ENCODE data around the gene TXLNG. TPM values are rescaled to one million over a fixed set of nuclear protein-coding genes. Genes with fewer than 3 reads are reported as not detected.
A peak's percentile ranks its signal among the peaks of the same experiment; 100 is the strongest.
"Not testable (repeated sequence)": the region's sequence is repeated elsewhere in the genome, so short reads cannot be mapped to it uniquely, and the experiment has no call there.

Gene TXLNG
- total RNA-seq: 10 to 100 TPM; 11.9 to 40.4 (median 13.6) TPM

DNA sequence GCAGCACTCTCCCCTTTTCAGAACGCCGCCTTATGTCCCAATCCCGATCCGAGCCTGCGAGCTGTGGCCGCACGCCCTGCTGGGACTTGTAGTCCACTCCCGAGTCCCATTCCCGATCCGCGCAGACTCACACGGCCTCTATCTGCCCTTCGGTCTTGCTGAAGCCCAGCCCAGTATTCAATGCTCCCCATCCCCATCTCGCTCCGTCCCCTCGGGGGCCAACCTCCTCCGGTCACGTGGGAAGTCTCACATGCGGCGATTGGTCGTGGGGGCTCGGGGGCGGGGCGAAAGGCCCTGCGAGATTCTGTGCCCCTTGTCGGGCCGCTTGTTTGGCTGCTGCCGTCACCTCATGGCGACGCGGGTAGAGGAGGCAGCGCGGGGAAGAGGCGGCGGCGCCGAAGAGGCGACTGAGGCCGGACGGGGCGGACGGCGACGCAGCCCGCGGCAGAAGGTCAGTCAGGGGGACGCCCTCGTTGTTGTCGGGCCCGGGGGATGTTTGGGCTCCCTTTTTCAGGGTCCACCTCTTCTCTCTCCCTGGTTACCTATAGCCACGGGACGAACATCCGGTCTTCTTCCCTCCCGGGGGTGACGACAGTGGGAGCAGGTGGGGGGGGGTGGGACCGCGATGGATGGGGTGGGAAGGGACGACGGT is at the start of gene TXLNG:
Gene TXLNG, plus strand, starts transcription at position 328 of the 652 bp plus-strand sequence. Its CDS starts 22 bp downstream, at position 350.
- ATAC-seq (replicated peaks in 6 of 8): peak; percentile 96 to 99 (median 98)
- Histone ChIP-seq H3K4me3 (peak within 1 kb of the TSS; percentile 45 to 94 (median 66)), H3K4me1 (replicated peaks in 1 of 2) (no peaks in the 10 kb centered on the region), H3K27ac (peak within 1 kb of the TSS; percentile 78 to 90)
- WGBS, 10 experiments: 0% methylated on average over 4 to 16 of the region's 59 CpGs; no CpG with 5 or more reads in 8 of the 10 experiments
- in situ Hi-C loops (cut with MboI; ENCODE audit: low pct_unique_long_range_greater_than_20kb in 2 of 9, low sequenced_read_pairs in 9 of 9, unreplicated experiment in 9 of 9): no loop called here

DNA sequence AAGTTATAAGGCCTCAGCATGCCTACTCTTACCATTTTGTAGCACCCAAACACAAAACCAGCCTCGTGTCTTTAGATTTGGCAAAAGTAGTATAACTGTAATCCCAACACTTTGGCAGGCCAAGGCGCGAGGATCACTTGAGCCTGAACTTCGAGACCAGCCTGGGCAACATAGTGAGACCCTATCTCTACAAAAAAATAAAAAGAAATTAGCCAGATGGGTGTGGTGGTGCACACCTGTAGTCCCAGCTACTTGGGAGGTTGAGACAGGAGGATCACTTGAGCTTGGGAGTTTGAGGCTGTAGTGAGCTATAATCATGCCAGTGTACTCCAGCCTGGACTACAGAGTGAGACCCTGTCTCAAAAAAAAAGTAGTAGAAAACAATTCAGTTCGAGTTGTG is 49.2 kb upstream of the TXLNG start:
- 85 to 100% (median 100%) methylated on average over 1 to 4 of the region's 5 CpGs; no CpG with 5 or more reads in 7 of the 10 experiments for WGBS, 10 experiments
- H3K4me1 ChIP-seq (replicated peaks in 1 of 2): no peaks in the 10 kb centered on the region
- ATAC-seq (replicated peaks in 6 of 8): no peak

DNA sequence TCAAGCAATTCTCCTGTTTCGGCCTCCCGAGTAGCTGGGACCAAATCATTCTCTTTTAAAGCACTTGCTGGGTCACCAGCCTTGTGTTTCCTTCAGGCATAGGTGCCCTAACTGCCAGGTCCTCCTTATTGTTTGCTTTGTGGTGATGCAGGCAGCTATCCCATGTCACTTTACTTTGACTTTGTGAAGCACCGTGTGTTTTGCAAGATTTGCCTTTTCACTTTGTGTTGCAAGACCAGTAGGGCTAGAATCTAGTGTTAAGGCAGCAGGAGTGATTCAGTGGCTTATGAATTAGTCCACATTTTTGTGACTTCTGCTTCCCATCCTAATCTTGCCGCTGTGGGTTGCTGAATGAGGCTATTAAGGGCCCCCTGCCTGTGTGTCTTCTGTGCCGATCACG is 46.7 kb upstream of the TXLNG start:
- in situ Hi-C loops (cut with MboI; ENCODE audit: low pct_unique_long_range_greater_than_20kb in 2 of 9, low sequenced_read_pairs in 9 of 9, unreplicated experiment in 9 of 9): no loop called here
- H3K4me1 ChIP-seq (replicated peaks in 1 of 2): no peaks in the 10 kb centered on the region
- WGBS, 10 experiments: 47% methylated on average over 4 of the region's 6 CpGs; no CpG with 5 or more reads in 9 of the 10 experiments
- ATAC-seq (replicated peaks in 6 of 8): no peak
- no peak overlapping the region for H3K4me3 ChIP-seq
- H3K27ac ChIP-seq: no peak overlapping the region

More for the DNA sequence above, 49.2 kb upstream of the TXLNG start:
- in situ Hi-C loops (cut with MboI; ENCODE audit: low pct_unique_long_range_greater_than_20kb in 2 of 9, low sequenced_read_pairs in 9 of 9, unreplicated experiment in 9 of 9): no loop called here
- Histone ChIP-seq H3K4me3 (no peak overlapping the region), H3K27ac (no peak overlapping the region)

DNA sequence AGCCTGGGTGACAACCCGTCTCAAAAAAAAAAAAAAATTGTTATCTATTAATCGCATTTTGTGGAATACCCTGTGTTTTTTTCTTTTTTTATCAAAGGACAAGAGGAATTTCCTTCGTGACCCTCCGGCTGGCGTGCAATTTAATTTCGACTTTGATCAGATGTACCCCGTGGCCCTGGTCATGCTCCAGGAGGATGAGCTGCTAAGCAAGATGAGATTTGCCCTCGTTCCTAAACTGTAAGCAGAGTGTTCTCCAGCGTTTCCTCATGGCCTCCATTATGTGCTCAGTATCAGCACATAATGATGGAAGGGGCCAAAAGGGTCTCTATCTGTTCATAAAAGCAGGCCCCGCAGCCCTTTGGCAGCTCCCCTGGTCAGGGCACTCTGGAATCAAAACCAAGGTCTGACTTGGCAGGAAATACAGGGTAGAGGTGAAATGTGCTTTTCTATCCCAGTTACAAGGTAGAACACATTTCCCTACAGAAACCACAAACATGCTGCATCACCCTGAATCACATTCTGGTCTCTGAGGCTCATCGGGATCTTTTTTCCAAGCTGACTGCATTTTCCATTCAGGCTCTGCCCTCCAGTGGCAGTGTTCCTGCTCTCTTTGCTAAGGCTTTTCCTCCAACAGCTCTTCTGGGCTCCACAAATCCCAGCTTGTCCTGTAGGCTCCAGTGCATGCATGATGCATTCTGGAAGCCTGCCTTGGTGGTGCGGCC is 42.5 kb upstream of the TXLNG start:
- no peak for ATAC-seq (replicated peaks in 6 of 8)
- Histone ChIP-seq H3K4me3 (no peak overlapping the region), H3K27ac (no peak overlapping the region), H3K4me1 (replicated peaks in 1 of 2) (no peaks in the 10 kb centered on the region)
- WGBS, 10 experiments: 91 to 100% (median 99%) methylated on average over 2 to 11 of the region's 12 CpGs; no CpG with 5 or more reads in 7 of the 10 experiments
- in situ Hi-C loops (cut with MboI; ENCODE audit: low pct_unique_long_range_greater_than_20kb in 2 of 9, low sequenced_read_pairs in 9 of 9, unreplicated experiment in 9 of 9): no loop called here

DNA sequence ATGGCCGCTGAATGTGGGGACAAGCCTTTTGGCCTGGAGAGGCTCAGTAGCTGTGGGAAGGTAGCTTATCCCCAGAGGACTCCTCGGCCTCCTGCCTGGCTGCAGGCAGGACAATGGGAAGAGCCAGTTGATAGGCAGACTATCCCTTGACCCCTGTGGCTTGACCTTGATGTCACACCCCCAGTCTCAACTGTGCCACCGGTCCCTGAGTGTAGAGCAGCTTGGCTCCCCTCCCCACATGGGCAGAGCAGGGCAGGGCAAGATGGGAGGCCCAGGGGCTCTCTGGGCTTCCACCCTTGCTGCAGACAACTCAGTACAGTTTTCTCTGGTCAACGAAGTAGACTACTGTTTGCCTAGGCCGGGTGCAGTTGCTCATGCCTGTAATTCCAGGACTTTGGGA is 41.2 kb upstream of the TXLNG start:
- no peak overlapping the region for H3K4me3 ChIP-seq
- in situ Hi-C loops (cut with MboI; ENCODE audit: low pct_unique_long_range_greater_than_20kb in 2 of 9, low sequenced_read_pairs in 9 of 9, unreplicated experiment in 9 of 9): no loop called here
- no peak overlapping the region for H3K27ac ChIP-seq
- 86 to 100% methylated on average over 1 of the region's 5 CpGs; no CpG with 5 or more reads in 8 of the 10 experiments for WGBS, 10 experiments
- H3K4me1 ChIP-seq (replicated peaks in 1 of 2): no peaks in the 10 kb centered on the region
- peak in 1 of 8 experiments; percentile 17 for ATAC-seq (replicated peaks in 6 of 8)

DNA sequence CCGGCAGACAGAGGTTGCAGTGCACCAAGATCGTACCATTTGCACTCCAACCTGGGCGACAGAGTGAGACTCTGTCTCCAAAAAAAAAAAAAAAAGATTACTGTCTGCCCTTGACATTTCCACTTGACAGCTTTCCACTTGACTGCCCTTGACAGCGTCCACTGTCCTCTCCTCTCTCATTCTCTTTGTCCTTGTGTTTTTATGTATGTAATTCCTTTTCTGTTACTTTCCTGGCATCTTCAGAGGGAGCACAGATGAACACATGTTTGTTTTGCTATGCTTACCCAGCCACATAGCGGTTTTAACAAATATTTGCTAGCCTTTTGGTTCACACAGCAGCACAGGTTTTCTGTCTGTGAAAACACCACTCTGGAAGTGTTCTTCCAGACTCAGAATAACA is 40.6 kb upstream of the TXLNG start:
- H3K4me1 ChIP-seq (replicated peaks in 1 of 2): no peaks in the 10 kb centered on the region
- H3K4me3 ChIP-seq: no peak overlapping the region
- peak in 1 of 8 experiments; percentile 74 for ATAC-seq (replicated peaks in 6 of 8)
- H3K27ac ChIP-seq: no peak overlapping the region
- in situ Hi-C loops (cut with MboI; ENCODE audit: low pct_unique_long_range_greater_than_20kb in 2 of 9, low sequenced_read_pairs in 9 of 9, unreplicated experiment in 9 of 9): no loop called here
- WGBS, 10 experiments: 70 to 100% (median 88%) methylated on average over 1 to 5 of the region's 5 CpGs; no CpG with 5 or more reads in 7 of the 10 experiments

DNA sequence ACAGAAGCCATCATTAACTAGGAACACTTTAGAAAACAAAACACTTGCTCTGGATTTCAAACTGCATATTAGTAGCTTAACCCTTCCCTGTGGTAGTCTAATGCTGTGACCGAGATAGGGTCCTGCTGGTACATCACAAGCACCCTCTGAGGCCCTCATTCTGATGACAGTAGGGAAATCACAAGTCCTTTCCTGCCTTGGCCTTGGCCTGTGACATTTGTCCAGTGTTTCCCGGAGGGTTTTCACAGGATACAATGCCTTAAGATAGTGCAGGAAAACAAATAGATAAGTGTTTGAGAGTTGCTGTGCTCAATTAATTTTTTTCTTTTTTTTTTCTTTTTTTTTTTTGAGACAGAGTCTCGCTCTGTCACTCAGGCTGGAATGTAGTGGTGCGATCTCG is 37.8 kb upstream of the TXLNG start:
- no peak overlapping the region for H3K4me3 ChIP-seq
- WGBS, 10 experiments: 100% methylated on average over 1 of the region's 5 CpGs; no CpG with 5 or more reads in 9 of the 10 experiments
- no peaks in the 10 kb centered on the region for H3K4me1 ChIP-seq (replicated peaks in 1 of 2)
- in situ Hi-C loops (cut with MboI; ENCODE audit: low pct_unique_long_range_greater_than_20kb in 2 of 9, low sequenced_read_pairs in 9 of 9, unreplicated experiment in 9 of 9): no loop called here
- ATAC-seq (replicated peaks in 6 of 8): no peak
- H3K27ac ChIP-seq: no peak overlapping the region

DNA sequence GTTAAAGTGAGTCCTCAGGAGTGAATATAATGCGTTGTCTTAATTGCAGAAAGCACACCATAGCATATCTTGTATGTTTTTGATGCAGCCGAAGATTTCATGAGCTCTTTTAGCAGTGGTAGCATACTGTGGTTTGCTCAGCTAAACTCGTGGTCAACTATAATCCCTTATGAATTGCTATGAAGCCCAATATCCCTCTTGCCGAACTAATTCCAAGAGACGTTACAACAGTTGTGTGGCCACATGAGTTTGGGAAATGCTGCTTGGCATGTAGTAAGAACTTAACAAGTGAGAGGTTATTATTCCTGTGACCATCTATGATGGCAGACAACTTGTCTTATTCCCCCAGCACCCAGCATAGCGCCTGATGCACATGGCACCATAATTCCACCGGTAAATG is 36.1 kb upstream of the TXLNG start:
- 100% methylated on average over 1 to 5 of the region's 7 CpGs; no CpG with 5 or more reads in 7 of the 10 experiments for WGBS, 10 experiments
- no peaks in the 10 kb centered on the region for H3K4me1 ChIP-seq (replicated peaks in 1 of 2)
- no peak overlapping the region for H3K27ac ChIP-seq
- no peak for ATAC-seq (replicated peaks in 6 of 8)
- in situ Hi-C loops (cut with MboI; ENCODE audit: low pct_unique_long_range_greater_than_20kb in 2 of 9, low sequenced_read_pairs in 9 of 9, unreplicated experiment in 9 of 9): no loop called here
- no peak overlapping the region for H3K4me3 ChIP-seq

DNA sequence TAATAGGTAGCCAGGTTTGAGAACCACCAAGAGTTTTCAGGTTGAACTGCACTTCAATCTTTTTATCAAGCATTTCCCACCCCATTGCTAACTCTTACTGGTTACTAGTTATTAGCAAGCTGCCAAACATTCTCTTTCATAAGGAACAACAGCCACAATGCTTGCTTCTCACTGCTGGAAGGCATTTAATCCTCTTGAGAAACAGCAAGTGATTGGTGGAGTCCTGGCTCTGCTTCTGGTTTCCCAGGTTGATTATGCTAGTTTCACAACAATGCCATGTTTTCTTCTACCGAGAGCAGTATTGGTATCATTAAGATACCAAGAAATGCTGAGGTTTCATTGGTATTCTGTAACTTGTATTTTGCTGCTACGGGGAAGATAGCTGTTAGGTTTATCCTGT is 32.2 kb upstream of the TXLNG start:
- 80 to 100% (median 96%) methylated on average over 1 to 2 of the region's 2 CpGs; no CpG with 5 or more reads in 6 of the 10 experiments for WGBS, 10 experiments
- Histone ChIP-seq H3K4me3 (no peak overlapping the region), H3K27ac (no peak overlapping the region), H3K4me1 (replicated peaks in 1 of 2) (no peaks in the 10 kb centered on the region)
- in situ Hi-C loops (cut with MboI; ENCODE audit: low pct_unique_long_range_greater_than_20kb in 2 of 9, low sequenced_read_pairs in 9 of 9, unreplicated experiment in 9 of 9): no loop called here
- ATAC-seq (replicated peaks in 6 of 8): no peak

DNA sequence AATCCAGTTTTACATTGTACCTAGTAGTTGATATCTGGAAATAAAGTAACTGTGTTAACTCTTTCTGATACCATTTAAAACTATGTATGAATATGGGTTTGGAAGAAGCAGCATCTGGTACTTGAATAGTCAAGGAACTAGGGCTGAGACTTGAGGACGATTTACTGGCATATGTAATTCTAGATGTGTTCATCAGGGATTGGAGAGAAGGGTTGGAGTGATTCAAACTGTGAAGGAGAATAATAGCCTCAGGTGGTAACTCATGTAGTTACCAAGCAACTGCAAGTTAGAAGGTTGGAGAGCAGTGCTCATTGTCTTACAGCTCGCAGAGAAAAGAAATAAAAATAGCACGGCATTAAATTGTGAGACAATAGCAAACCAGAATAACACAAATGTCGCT is 29.5 kb upstream of the TXLNG start:
- in situ Hi-C loops (cut with MboI; ENCODE audit: low pct_unique_long_range_greater_than_20kb in 2 of 9, low sequenced_read_pairs in 9 of 9, unreplicated experiment in 9 of 9): no loop called here
- no peaks in the 10 kb centered on the region for H3K4me1 ChIP-seq (replicated peaks in 1 of 2)
- no peak overlapping the region for H3K27ac ChIP-seq
- peak in 2 of 8 experiments; percentile 61 to 82 for ATAC-seq (replicated peaks in 6 of 8)
- whole genome bisulfite sequencing, 10 experiments: 80 to 100% (median 87%) methylated on average over 1 to 4 of the region's 4 CpGs; no CpG with 5 or more reads in 6 of the 10 experiments
- H3K4me3 ChIP-seq: no peak overlapping the region

DNA sequence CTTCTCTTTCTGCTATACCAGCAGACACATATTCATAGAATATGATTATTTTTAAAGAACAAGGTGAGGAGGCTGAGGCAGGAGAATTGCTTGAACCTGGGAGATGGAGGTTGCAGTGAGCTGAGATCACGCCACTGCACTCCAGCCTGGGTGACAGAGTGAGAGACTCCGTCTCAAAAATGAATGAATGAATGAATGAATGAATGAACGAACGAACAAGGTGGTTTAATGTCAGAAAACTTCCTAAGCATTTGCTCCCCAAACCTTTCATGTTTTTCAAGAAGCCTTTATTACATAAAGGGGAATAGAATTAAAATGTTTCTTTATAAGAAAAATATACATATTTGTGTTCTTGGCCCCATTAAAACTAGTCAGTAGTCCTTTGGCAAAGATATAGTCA is 24.8 kb upstream of the TXLNG start:
- in situ Hi-C loops (cut with MboI; ENCODE audit: low pct_unique_long_range_greater_than_20kb in 2 of 9, low sequenced_read_pairs in 9 of 9, unreplicated experiment in 9 of 9); H3K4me3 ChIP-seq; ATAC-seq (replicated peaks in 6 of 8); H3K27ac ChIP-seq; H3K4me1 ChIP-seq (replicated peaks in 1 of 2): not testable (repeated sequence)
- 95 to 100% (median 100%) methylated on average over 1 to 4 of the region's 4 CpGs; no CpG with 5 or more reads in 5 of the 10 experiments for WGBS, 10 experiments

DNA sequence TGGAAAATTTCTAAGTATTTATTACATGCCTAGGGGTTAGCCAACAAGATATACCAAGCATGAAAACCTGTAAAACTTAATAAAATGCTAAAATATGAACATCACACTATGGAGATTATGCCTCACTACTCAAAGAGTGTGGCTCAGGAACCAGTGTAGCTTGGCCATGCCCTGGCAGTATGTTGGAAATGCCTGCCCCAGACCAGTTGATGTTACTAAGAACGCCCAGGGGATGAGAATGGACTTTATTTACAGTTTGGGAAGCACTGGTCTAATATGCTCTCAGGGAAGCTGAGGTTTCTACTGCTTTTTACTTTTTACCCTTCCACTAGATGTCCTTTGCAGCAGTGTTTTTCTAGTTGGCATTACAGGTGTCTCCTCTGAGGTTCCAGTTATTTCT is 23.7 kb upstream of the TXLNG start:
- Histone ChIP-seq H3K27ac (no peak overlapping the region), H3K4me1 (replicated peaks in 1 of 2) (peaks cover 0 to 3% of the 10 kb centered on the region in 2 donors), H3K4me3 (no peak overlapping the region)
- 100% methylated on average over 1 of the region's 1 CpG; no CpG with 5 or more reads in 7 of the 10 experiments for WGBS, 10 experiments
- no peak for ATAC-seq (replicated peaks in 6 of 8)
- in situ Hi-C loops (cut with MboI; ENCODE audit: low pct_unique_long_range_greater_than_20kb in 2 of 9, low sequenced_read_pairs in 9 of 9, unreplicated experiment in 9 of 9): no loop called here

DNA sequence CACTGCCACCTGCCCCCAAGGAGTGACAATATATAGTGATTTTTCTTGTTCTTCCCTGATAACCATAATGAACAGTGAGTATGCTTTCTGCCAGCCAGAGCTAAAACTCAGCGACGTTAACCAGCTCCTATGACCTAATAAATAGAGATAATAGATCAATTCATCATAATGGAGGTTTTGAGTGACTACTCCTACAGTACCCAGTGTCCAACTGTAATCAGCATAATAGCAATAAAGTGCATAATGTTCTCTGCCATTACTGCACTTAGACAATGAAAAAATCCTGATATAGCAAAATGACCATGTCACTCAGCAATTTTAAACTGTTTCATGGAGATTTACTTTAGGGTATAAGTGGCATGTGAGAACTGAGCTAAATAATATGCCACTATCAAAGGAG is 20.7 kb upstream of the TXLNG start:
- in situ Hi-C loops (cut with MboI; ENCODE audit: low pct_unique_long_range_greater_than_20kb in 2 of 9, low sequenced_read_pairs in 9 of 9, unreplicated experiment in 9 of 9): no loop called here
- H3K4me3 ChIP-seq: no peak overlapping the region
- ATAC-seq (replicated peaks in 6 of 8): peak in 3 of 8 experiments; percentile 52 to 68 (median 68)
- WGBS, 10 experiments: 100% methylated on average over 2 of the region's 2 CpGs; no CpG with 5 or more reads in 8 of the 10 experiments
- H3K27ac ChIP-seq: peak overlapping the region in 1 of 2 donors; percentile 50
- peaks cover 0 to 3% of the 10 kb centered on the region in 2 donors for H3K4me1 ChIP-seq (replicated peaks in 1 of 2)

Data from motor neuron (in vitro differentiated cells).